GM19193 (cell line): ENCODE measurements around the gene TRIM24.

Experiments used
- POLR2A ChIP-seq: IDR thresholded peaks from 4 replicates; pipeline ENCODE4 v1.6.1; 2011; ENCODE audit not compliant: insufficient read depth, insufficient read length; ENCODE audit errors: extremely low read depth

Gene TRIM24

GRCh38 chr7:138519061-138519798, 59.2 kb downstream of the TRIM24 start:
- TF ChIP-seq POLR2A: no peak

- no peak for TF ChIP-seq POLR2A
Measured at GRCh38 chr7:138520742-138521141, 60.7 kb downstream of the TRIM24 start.

DNA sequence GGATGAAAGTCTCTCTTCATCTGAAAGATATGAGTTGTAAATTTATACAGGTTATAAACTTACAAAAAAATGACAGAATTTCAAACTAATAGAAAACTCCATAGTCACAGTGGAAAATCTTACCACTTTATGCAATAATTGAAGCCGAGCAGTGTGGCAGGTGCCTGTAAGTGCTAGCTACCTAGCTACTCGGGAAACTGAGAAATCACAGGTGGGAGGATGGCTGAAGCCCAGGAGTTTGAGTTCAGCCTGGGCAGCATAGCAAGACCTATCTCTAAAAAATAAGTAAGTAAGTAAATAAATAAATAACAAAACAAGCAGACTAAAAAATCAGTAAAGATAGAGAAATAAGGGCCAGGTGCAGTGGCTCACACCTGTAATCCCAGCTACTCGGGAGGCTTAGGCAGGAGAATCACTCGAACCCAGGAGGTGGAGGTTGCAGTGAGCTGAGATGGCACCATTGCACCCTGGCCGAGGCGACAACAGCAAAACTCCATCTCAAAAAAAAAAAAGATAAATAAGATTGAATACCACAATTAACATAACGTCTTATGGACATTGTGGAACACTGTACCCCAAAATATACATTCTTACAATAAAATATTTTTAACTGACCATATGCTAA, 61.9 kb downstream of the TRIM24 start:
- no peak for TF ChIP-seq POLR2A

GRCh38 chr7:138524259-138524658, 64.2 kb downstream of the TRIM24 start:
- TF ChIP-seq POLR2A: no peak

DNA sequence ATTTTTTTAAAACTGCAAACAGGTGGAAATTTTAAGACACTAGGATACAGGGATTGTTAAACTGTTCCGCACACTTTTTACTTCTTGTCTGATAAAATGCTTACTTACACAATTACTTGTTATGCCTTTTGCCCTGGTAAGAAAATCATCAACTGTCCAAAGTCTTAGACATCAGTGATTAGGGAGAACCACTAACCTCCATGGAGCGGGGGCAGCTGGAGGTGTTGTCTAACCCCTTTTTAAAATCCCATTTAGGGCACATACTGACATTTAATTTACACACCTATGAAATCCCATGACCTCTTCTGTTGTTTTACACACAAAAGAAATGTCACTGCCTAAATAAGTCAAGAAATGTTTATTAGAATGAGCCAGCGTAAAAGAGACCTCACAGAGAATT, 65.7 kb downstream of the TRIM24 start:
- TF ChIP-seq POLR2A: no peak

DNA sequence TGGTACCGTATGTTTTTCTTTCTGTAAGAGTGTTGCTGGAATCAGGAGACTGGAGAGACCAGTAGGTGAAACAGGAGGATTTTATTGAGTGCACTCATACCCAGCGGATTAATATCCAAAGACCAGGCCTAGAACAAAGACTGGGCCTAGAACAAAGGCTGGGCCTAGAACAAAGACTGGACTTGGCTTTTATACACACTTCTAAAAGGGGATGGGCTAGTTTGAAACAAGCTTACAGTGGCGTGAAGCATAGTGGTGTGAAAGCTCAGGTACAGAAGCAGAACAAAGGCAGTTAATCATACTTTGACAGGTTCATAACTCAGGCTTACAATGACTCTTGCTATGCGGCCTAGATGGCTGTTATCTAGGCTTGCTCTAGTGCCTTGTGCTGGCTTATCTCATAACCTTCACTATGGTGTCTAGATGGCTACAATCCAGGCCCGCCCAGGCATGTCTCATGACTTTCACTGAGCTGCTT, 67.7 kb downstream of the TRIM24 start:
- no peak for TF ChIP-seq POLR2A

- TF ChIP-seq POLR2A: no peak
Measured at GRCh38 chr7:138538518-138538917, 78.5 kb downstream of the TRIM24 start.

DNA sequence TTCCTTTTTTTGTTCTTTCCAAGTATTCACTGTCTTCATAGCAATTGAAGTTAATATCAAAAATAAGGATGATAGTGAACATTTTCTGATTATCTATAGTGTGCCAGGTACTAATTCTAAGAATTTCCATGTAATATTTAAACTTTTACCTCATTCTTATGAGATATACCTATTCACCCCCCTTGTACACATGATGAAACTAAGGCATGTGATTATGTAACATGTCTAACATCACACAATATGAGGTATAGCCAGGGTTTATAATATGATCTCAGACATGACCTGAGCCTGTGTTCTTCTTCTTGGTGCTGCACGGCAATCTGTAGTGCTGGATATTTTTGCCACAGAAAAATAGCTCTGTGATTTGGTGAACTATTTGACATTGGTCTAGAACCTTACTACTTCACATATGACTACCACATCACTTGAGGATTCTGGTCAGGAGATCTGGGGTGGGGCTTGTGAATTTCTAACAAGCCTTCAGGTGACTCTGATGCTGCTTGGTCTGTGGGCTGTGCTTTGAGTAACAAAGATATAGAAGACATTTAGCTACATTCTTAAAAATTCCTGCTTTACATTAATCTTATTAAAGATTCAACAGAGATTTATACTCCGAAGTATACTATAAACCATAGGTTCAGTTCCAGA, 79.1 kb downstream of the TRIM24 start:
- no peak for TF ChIP-seq POLR2A

GRCh38 chr7:138542183-138542582, 82.1 kb downstream of the TRIM24 start:
- no peak for TF ChIP-seq POLR2A

DNA sequence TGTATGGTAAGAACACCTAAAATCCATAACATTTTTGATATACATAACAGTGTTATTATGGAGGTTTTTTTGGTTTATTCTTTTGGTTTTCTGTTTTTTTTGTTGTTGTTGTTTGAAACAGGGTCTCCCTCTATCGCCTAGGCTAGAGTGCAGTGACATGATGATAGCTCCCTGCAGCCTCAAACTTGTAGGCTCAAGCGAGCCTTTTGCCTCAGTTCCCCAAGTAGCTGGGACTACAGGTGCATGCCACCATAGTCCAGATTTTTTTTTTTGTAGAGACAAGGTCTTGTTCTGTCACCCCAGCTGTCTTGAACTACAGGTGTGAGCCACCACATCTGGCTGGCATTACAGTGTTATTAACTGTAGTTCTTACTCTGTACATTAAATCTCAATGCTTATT, 83.7 kb downstream of the TRIM24 start:
- TF ChIP-seq POLR2A: no peak

GRCh38 chr7:138545123-138545522, 85.1 kb downstream of the TRIM24 start:
- no peak for TF ChIP-seq POLR2A

DNA sequence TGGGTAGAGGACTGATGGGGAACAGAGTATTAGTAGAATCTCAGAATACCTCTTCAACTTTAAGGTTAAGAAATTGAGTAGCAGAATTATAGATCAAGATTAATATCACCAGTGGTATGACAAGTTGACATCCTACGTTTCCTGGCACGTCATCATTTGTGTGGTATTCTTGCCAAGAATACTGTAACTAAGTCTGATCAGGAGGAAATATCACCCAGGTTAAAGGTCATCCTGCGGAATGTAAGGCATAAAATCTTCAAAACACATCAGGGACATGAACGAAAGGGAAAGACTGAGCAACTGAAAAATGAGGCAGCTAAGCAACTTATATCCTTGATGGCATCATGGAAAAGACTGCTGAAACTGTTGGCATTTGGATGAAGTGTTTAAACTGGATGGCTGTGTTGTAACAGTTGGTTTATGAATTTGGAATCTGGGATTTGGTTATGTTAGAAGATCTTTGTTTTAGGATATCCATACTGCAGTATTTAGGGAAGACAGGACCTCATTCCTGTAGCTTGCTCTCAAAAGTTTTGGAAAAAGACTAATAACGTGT, 86.1 kb downstream of the TRIM24 start:
- no peak for TF ChIP-seq POLR2A

- no peak for TF ChIP-seq POLR2A
Measured at GRCh38 chr7:138546829-138547228, 86.8 kb downstream of the TRIM24 start.

GRCh38 chr7:138549082-138549481, 89.0 kb downstream of the TRIM24 start:
- TF ChIP-seq POLR2A: no peak

DNA sequence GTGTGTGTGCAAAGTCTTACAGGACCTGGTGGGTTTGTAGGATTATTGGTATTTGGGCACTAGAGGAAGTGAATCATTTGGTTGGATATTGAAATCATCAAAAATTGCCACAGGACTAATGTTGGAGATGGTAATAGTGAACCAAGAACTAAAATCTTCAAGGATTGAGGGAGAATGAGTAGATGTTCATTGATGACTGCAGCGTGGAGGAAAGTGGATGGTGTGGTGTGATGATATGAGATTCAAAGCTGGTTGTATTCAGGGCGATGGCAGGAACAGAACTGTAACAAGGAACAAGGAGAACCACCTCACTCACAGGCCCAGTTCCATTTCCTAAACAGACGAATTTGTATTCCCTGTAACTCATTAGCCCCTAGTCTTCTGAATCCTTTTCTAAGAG, 90.3 kb downstream of the TRIM24 start:
- no peak for TF ChIP-seq POLR2A
